OCI-LY3 (cell line): ENCODE data around the gene SOS2.
"Not testable (repeated sequence)": the region's sequence is repeated elsewhere in the genome, so short reads cannot be mapped to it uniquely, and the experiment has no call there.

Experiments used
- H2AFZ ChIP-seq: fragments of 200-600, 300-600 bp; shearing (Covaris generic); 2 replicates; pipeline ENCODE4 v1.6.0; 2014; ENCODE audit warnings: antibody characterized with exemption, low read depth, low read length
- H3K27ac ChIP-seq: fragments of 200-600, 300-600 bp; sonication (generic); 2 replicates; pipeline ENCODE4 v1.5.1; 2014; ENCODE audit warnings: mild to moderate bottlenecking, low read length, moderate library complexity, mixed read lengths
- H3K27me3 ChIP-seq: fragments of 200-600, 300-600 bp; sonication (generic); 2 replicates; pipeline ENCODE4 v1.6.1; 2014; ENCODE audit warnings: low read depth, low read length, mixed read lengths
- H3K36me3 ChIP-seq: fragments of 200-600, 300-600 bp; sonication (generic); replicated peaks from 2 replicates; pipeline ENCODE3; 2014; ENCODE audit warnings: low read depth, low read length, mixed read lengths
- H3K4me1 ChIP-seq: fragments of 300-600, 200-600 bp; sonication (generic); 2 replicates; pipeline ENCODE4 v1.6.1; 2014; ENCODE audit warnings: low read length, mixed read lengths
- H3K4me2 ChIP-seq: fragments of 200-600, 300-600 bp; sonication (generic); 2 replicates; pipeline ENCODE4 v1.6.1; 2014; ENCODE audit warnings: low read length, mixed read lengths
- H3K4me3 ChIP-seq: fragments of 300-600, 200-600 bp; sonication (generic); 2 replicates; pipeline ENCODE4 v1.5.1; 2014; ENCODE audit warnings: antibody characterized with exemption, mild to moderate bottlenecking, low read length, moderate library complexity
- H3K79me2 ChIP-seq: fragments of 300-600, 200-600 bp; shearing (Covaris generic); 2 replicates; pipeline ENCODE4 v1.6.1; 2014; ENCODE audit warnings: mild to moderate bottlenecking, low read length, mixed read lengths
- H3K9ac ChIP-seq: fragments of 300-600, 200-600 bp; shearing (Covaris generic); 2 replicates; pipeline ENCODE4 v1.6.0; 2014; ENCODE audit warnings: mild to moderate bottlenecking, low read length, moderate library complexity
- H3K9me3 ChIP-seq: fragments of 200-600, 300-600 bp; shearing (Covaris generic); 2 replicates; pipeline ENCODE4 v1.6.1; 2014; ENCODE audit warnings: low read length, mixed read lengths; ENCODE audit not compliant: insufficient read depth
- H4K20me1 ChIP-seq: fragments of 200-600, 300-600 bp; sonication (generic); 2 replicates; pipeline ENCODE4 v1.6.1; 2016; ENCODE audit warnings: low read length, mixed read lengths; ENCODE audit not compliant: insufficient read depth
- CTCF ChIP-seq: fragments of 200-600, 300-600 bp; sonication (generic); IDR thresholded peaks from 2 replicates; pipeline ENCODE4 v1.5.1; 2014; ENCODE audit warnings: antibody characterized with exemption, low read length, low read depth
- EZH2phosphoT487 ChIP-seq: fragments of 200-600 bp; shearing (Covaris generic); IDR thresholded peaks from 2 replicates; pipeline ENCODE4 v1.6.1; 2018; ENCODE audit warnings: antibody characterized with exemption, mixed run types, low read depth

SOS2 gene

GRCh38 chr14:50082784-50083466 is 148.5 kb downstream of the SOS2 start:
- Histone ChIP-seq H3K9me3 (no peaks in the 10 kb centered on the region), H3K4me2 (peak overlapping the region; percentile 77), H3K27me3 (no peaks in the 10 kb centered on the region), H3K36me3 (no peaks in the 10 kb centered on the region), H3K4me3 (peak overlapping the region; percentile 66), H3K79me2 (no peaks in the 10 kb centered on the region), H3K27ac (peak overlapping the region; percentile 98), H3K9ac (peak overlapping the region; percentile 95), H2AFZ (no peak overlapping the region), H4K20me1 (no peaks in the 10 kb centered on the region), H3K4me1 (peaks cover 73% of the 10 kb centered on the region)
- TF ChIP-seq CTCF (no peak), EZH2phosphoT487 (no peak)

GRCh38 chr14:50082308-50082742 is 149.1 kb downstream of the SOS2 start:
- peak overlapping the region; percentile 59 for H3K4me3 ChIP-seq

GRCh38 chr14:50079103-50079502 is 152.3 kb downstream of the SOS2 start:
- not testable (repeated sequence) for H3K4me2 ChIP-seq, H3K27me3 ChIP-seq, H3K79me2 ChIP-seq, H3K36me3 ChIP-seq, H3K27ac ChIP-seq, H3K4me3 ChIP-seq, H4K20me1 ChIP-seq, H3K9ac ChIP-seq, H2AFZ ChIP-seq, H3K9me3 ChIP-seq
- peaks cover 35% of the 10 kb centered on the region for H3K4me1 ChIP-seq

More at GRCh38 chr14:50082308-50082742, 149.1 kb downstream of the SOS2 start:
- no peaks in the 10 kb centered on the region for H3K79me2 ChIP-seq
- H3K9ac ChIP-seq = peak overlapping the region; percentile 83
- H3K4me2 ChIP-seq = peak overlapping the region; percentile 77
- H3K27ac ChIP-seq = peak overlapping the region; percentile 98
- no peaks in the 10 kb centered on the region for H3K36me3 ChIP-seq
- H4K20me1 ChIP-seq = no peaks in the 10 kb centered on the region
- no peaks in the 10 kb centered on the region for H3K27me3 ChIP-seq
- H3K9me3 ChIP-seq = no peaks in the 10 kb centered on the region
- TF ChIP-seq CTCF (no peak), EZH2phosphoT487 (no peak)
- H2AFZ ChIP-seq = no peak overlapping the region
- H3K4me1 ChIP-seq = peaks cover 67% of the 10 kb centered on the region

GRCh38 chr14:50073663-50074062 is 157.7 kb downstream of the SOS2 start:
- H3K9me3 ChIP-seq, H3K4me3 ChIP-seq, H2AFZ ChIP-seq, H3K27me3 ChIP-seq, H3K36me3 ChIP-seq, H3K27ac ChIP-seq, H4K20me1 ChIP-seq, H3K79me2 ChIP-seq, H3K9ac ChIP-seq, H3K4me2 ChIP-seq: not testable (repeated sequence)
- H3K4me1 ChIP-seq = peaks cover 33% of the 10 kb centered on the region

GRCh38 chr14:50072395-50072794 is 159.0 kb downstream of the SOS2 start:
- no peaks in the 10 kb centered on the region for H4K20me1 ChIP-seq
- TF ChIP-seq EZH2phosphoT487 (no peak), CTCF (no peak)
- H3K4me3 ChIP-seq = no peak overlapping the region
- H3K27me3 ChIP-seq = no peaks in the 10 kb centered on the region
- H3K27ac ChIP-seq = peak overlapping the region; percentile 59; the same call in 1 of the 2 replicates
- H3K79me2 ChIP-seq = no peaks in the 10 kb centered on the region
- no peak overlapping the region for H2AFZ ChIP-seq
- no peaks in the 10 kb centered on the region for H3K9me3 ChIP-seq
- peaks cover 40% of the 10 kb centered on the region for H3K4me1 ChIP-seq
- H3K9ac ChIP-seq = no peak overlapping the region
- no peaks in the 10 kb centered on the region for H3K36me3 ChIP-seq
- H3K4me2 ChIP-seq = no peak overlapping the region
